Ramos (cell line): ENCODE measurements around the gene ZNF451.
"Not testable (repeated sequence)": the region's sequence is repeated elsewhere in the genome, so short reads cannot be mapped to it uniquely, and the experiment has no call there.

ENCODE experiments used
- in situ Hi-C: fragments of 300-500 bp; cut with MboI; formaldehyde crosslinking; loops from one replicate; pipeline ENCODE4 v1.14.3; 2022; ENCODE audit warnings: low sequenced_read_pairs; ENCODE audit not compliant: unreplicated experiment

Gene ZNF451

DNA sequence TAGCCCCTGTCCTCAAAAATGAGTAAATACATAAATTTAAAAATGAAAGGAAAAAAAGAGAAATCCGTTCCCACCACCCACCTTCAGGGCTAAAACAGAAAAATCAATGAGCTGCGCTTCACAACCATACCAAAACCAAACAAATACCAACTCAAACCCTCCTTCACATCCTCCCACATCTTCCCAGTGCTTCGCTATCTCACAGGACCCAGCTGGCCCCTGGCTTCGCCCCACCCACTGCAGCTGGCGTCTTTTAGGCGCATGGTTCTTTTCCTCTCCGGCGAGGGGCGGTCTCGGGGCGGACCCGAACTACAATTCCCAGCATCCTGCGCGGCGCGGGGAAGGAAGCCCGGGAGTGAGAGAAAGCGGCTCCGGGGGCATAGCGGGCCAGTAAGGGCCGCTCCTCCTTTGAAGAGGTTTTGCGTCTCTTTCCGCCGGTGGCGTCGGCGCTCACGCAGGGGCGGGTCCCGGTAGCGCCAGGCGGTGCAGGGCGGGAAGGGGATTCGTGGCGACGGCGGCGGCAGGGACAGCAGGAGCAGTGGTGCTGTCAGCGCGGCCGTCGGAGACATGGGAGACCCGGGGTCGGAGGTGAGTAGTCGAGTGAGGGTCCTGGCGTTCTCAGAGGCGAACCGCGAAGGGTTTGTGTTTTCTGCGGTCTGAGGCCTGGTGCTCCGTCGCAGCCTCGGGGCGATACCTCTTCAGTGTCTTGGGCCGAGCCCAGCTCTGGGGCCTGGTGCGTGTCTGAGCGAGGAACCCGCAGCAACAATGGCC, at the start of gene ZNF451:
Gene ZNF451, plus strand, starts transcription at position 502 of the 771 bp plus-strand sequence. Its CDS starts 66 bp downstream, at position 568.
- in situ Hi-C loops, result no loop called here

DNA sequence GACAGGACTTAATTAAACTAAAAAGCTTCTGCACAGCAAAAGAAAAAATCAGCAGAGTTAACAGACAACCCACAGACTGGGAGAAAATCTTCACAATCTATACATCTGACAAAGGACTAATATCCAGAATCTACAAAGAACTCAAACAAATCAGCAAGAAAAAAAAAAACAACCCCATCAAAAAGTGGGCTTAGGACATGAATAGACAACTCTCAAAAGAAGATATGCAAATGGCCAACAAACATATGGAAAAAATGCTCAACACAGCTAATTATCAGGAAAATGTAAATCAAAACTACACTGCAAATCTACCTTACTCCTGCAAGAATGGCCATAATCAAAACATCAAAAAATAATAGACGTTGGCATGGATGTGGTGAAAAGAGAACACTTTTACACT, 45.9 kb upstream of the ZNF451 start:
- in situ Hi-C loops, result not testable (repeated sequence)

GRCh38 chr6:57044568-57044967, 45.4 kb upstream of the ZNF451 start:
- in situ Hi-C loops, result no loop called here

DNA sequence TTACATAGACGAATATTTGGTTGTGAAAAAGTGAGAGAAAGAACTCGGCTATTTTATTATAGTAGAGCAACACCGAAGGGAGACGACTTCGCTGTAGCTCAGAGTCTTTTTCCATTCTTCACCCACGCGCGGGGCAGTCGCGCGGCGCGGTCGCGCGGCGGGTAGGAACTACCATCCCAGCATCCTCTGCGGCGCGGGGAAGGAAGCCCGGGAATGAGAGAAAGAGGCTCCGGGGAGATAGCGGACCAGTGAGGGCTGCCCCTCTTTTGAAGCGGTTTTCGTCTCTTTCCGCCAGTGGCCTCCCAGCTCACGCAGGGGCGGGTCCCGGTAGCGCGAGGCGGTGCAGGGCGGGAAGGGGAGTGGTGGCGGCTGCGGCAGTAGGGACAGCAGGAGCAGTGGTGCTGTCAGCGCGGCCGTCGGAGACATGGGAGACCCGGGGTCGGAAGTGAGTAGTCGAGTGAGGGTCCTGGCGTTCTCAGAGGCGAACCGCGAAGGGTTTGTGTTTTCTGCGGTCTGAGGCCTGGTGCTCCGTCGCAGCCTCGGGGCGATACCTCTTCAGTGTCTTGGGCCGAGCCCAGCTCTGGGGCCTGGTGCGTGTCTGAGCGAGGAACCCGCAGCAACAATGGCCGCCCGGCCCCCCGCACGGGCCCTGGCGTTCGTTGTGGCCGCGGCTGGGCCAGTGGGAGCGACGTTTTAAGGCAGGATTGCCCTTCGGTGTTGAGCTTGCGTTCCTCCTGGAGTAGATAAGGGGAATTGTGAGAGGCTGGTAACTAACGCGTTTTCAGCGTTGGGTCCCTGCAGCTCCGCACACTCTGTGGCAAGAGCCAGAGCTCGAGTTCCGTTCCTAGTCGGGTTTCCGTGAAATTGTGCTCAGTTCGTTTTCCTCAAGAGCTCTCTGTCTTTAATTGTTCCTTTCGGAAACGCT, 43.4 kb upstream of the ZNF451 start, which contains the start of gene KIAA1586:
Gene KIAA1586, plus strand, starts transcription at position 362 of the 925 bp plus-strand sequence. Its CDS starts 63 bp downstream, at position 425.
- in situ Hi-C loops, result not testable (repeated sequence)

- in situ Hi-C loops, result not testable (repeated sequence)
Observed at GRCh38 chr6:57047257-57047585, 42.8 kb upstream of the ZNF451 start.

DNA sequence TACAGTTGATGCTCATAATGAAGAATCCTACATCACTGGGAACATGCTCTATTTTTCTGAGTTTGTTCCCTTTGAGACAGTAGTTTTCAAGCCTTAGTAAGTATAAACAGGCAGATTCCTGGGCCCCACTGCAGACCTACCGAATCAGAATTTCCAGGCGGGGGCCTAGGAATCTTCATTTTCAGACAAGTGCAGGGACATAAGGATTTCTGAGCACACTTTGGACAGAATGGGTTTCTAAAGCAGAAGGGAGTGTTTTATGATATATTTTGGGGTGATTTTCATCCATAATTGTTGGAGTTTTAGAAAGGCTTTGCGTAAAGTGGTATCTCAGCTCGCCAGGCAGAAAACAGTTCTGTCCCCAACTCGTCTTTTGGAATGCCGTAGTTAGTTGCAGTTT, 42.1 kb upstream of the ZNF451 start:
- in situ Hi-C loops, result not testable (repeated sequence)

- in situ Hi-C loops, result no loop called here
Observed at GRCh38 chr6:57048577-57048976, 41.4 kb upstream of the ZNF451 start.

DNA sequence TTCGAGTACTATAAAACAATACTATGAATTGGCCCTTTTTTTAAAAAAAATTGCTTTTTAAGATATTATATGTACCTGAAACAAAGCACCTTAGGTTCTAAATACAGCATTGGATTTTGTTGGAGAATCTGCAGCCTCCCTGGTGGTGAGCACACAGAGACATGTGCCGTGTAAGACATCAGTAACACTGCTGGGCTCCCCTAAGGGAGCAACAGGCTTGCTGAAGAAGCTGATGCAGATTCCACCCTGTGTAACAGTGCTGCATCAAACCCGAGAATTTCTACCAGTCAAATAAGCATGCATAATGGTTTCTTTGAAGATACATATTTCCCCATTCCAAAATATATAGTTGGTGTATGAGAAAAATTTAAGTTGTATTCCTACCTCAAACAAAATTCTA, 26.1 kb upstream of the ZNF451 start:
- in situ Hi-C loops, result no loop called here

DNA sequence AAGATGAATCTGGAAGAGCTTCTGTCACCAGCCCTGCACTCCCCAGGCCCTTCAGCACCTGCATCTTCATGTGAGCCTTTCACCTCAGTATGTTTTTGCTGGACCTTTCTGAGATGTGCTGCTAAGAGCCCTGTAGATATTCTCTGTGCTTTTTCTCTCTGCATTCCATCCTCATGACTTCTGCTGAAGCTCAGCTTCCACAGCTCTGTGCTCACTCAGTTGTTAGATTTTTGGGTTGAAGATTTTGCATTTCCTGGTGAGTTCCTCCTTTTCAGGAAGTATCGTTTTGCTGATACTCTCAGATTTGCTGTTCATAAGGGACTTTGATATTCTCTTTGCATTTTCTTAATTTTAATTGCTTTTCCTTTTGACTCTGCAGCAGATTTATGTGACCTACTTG, 25.2 kb upstream of the ZNF451 start:
- in situ Hi-C loops, result no loop called here

GRCh38 chr6:57068061-57068460, 21.9 kb upstream of the ZNF451 start:
- in situ Hi-C loops, result no loop called here

GRCh38 chr6:57069228-57069627, 20.8 kb upstream of the ZNF451 start:
- in situ Hi-C loops, result no loop called here

- in situ Hi-C loops, result no loop called here
Observed at GRCh38 chr6:57069920-57070331, 20.1 kb upstream of the ZNF451 start.

- in situ Hi-C loops, result no loop called here
Observed at GRCh38 chr6:57072108-57072507, 17.9 kb upstream of the ZNF451 start.

DNA sequence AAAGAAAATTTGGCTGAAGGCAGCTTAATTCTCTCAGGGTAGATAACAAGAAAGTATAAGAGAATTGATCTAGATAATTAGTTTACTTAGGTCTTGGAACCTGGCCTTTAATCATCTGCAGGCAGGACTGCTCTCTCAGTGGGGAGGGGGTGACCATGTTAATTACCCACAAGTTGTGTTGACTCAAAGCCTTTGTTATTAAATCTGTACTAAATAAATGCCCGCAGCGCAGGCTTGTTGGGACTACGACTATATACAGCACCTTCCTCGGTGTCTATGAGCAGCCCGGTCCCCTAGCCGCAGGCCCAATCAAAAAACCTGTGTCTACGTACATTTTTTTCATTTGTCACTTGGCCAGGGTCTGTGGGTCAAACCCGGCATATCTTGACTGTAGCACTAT, 15.6 kb upstream of the ZNF451 start:
- in situ Hi-C loops, result no loop called here

DNA sequence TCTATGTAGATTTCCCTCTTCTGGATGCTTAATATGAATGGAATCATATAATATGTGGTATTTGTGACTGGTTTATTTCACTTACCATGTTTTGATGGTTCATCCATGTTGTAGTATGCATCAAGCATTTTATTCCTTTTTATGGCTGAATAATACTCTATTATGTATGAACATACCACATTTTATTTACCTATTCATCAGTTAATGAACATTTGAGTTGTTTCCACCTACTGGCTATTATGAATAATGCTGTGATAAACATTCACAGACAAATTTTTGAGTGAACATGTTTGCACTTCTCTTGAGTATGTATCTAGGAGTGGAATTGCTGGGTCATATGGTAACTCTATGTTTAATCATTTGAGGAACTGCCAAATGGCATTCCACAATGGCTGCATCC, 14.9 kb upstream of the ZNF451 start:
- in situ Hi-C loops, result no loop called here

DNA sequence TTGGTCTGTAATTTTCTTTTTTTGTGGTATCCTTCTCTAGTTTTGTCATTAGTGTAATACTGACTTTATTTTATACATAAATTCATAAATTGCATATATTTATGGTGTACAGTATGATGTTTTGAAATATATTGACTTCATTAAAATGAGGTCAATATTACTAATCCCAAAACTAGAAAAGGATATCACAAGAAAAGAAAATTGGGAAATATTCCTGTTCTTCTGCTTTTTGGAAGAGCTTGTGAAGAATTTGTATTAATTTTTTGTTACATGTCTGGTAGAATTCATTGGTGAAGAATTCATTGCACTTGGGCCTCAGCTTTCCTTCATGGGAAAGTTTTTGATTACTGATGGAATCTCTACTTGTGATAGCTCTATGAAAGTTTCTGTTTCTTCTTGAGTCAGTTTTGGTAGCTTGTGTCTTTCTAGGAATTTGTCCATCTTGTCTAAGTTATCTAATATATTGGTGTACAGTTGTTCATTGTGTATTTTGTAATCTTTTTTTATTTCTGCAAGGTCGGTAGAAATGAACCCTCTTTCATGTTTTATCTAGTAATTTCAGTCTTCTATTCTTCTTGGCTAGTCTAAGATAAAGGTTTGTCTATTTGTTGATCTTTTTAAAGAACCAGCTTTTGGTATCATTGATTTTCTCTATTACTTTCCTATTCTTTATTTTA, 11.3 kb upstream of the ZNF451 start:
- in situ Hi-C loops, result no loop called here

DNA sequence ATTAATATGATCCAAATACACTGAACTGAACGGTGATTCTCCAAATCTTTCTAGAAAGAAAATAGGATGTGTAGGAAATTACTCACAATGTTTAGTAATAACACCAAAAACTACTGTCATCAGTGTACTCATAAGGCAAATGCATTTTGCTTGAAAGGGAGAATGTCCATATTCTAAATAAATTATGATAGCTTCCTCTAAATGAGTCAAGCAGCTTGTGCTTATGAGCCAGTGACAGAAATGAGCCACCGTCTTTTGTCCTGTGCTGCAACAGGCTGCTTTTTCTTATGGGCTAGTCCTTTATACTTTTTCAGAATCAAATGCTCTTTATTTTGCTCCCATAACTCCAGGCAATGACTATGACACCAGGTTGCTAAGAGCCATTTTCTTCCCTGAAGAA, 4.5 kb upstream of the ZNF451 start:
- in situ Hi-C loops, result no loop called here

GRCh38 chr6:57086843-57087242, 3.1 kb upstream of the ZNF451 start:
- in situ Hi-C loops, result no loop called here

DNA sequence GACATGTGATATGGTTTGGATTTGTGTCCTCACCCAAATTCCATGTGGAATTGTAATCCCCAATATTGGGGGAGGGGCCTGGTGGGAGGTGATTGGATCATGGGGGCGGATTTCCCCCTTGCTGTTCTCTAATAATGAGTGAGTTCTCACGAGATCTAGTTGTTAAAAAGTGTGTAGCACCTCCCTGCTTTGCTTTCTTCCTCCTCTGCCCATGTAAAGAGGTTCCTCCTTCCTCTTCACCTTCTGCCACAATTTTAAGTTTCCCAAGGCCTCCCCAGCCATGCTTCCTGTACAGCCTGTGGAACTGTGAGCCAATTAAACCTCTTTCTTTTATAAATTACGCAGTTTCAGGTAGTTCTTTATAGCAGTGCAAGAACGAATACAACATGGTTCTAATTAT, 2.1 kb upstream of the ZNF451 start:
- in situ Hi-C loops, result no loop called here

- in situ Hi-C loops, result no loop called here
Observed at GRCh38 chr6:57089265-57089664, 723 bp upstream of the ZNF451 start.
